ENCODE data around the gene KCNMA1. TPM values are rescaled to one million over a fixed set of nuclear protein-coding genes. Genes with fewer than 3 reads are reported as not detected.

Gene KCNMA1
- total and polyA plus RNA-seq, 10 of the 15 experiments (the other 5 are each of a cell fraction or from before 2014, with no cell fraction given), result 8.5 to 77.0 (median 21.3) TPM

- TF ChIP-seq TBL1XR1 (IDR thresholded peaks at IDR 0.05; ENCODE audit: low read depth, low read length) (no peak), SRF (IDR thresholded peaks at IDR 0.05; ENCODE audit: low read depth in 2 of 2, low read length in 2 of 2) (no peak), CHD2 (IDR thresholded peaks at IDR 0.05; ENCODE audit: borderline replicate concordance, low read depth, low read length) (no peak), FOS (IDR thresholded peaks at IDR 0.05; ENCODE audit: borderline replicate concordance, extremely low read depth, insufficient read length) (no peak), SREBF2 (IDR thresholded peaks at IDR 0.05; ENCODE audit: low read length) (no peak), TAF1 (IDR thresholded peaks at IDR 0.05; ENCODE audit: borderline replicate concordance, low read depth, low read length) (no peak), ZZZ3 (IDR thresholded peaks at IDR 0.05; ENCODE audit: control insufficient read depth, insufficient read length, low read depth) (no peak), BCLAF1 (IDR thresholded peaks at IDR 0.05) (no peak), CREM (IDR thresholded peaks at IDR 0.05; ENCODE audit: low read depth) (no peak), CBX5 (IDR thresholded peaks at IDR 0.05; ENCODE audit: low read depth) (no peak)
Observed at GRCh38 chr10:77442699-77443189, 194.9 kb downstream of the KCNMA1 start (continued).
